Neural cell (in vitro differentiated cells): ENCODE results near the gene SLC22A23.

Experiments used
- CTCF ChIP-seq: fragments of 450-650 bp; IDR thresholded peaks from 2 replicates; pipeline ENCODE4 v1.5.1; 2014; ENCODE audit warnings: antibody characterized with exemption, mild to moderate bottlenecking, moderate library complexity; ENCODE audit not compliant: poor library complexity, severe bottlenecking
- EP300 ChIP-seq: fragments of 450-650 bp; conservative IDR thresholded peaks from 2 replicates; pipeline ENCODE4 v1.6.1; 2014; ENCODE audit warnings: antibody characterized with exemption, mild to moderate bottlenecking, moderate library complexity; ENCODE audit not compliant: poor library complexity, severe bottlenecking
- EZH2 ChIP-seq: fragments of 200-600, 300-800 bp; shearing (Covaris generic), sonication (generic); IDR thresholded peaks from 2 replicates; pipeline ENCODE4 v1.6.1; 2014; ENCODE audit warnings: antibody characterized with exemption, low read length, borderline replicate concordance, mild to moderate bottlenecking; ENCODE audit not compliant: insufficient read depth, poor library complexity, severe bottlenecking
- MXI1 ChIP-seq: fragments of 450-650 bp; conservative IDR thresholded peaks from 2 replicates; pipeline ENCODE4 v1.6.1; 2014; ENCODE audit warnings: antibody characterized with exemption, mild to moderate bottlenecking; ENCODE audit not compliant: poor library complexity, severe bottlenecking
- RAD21 ChIP-seq: fragments of 450-650 bp; conservative IDR thresholded peaks from 2 replicates; pipeline ENCODE4 v1.6.1; 2014; ENCODE audit warnings: antibody characterized with exemption, mild to moderate bottlenecking, moderate library complexity
- SMC3 ChIP-seq: fragments of 450-650 bp; conservative IDR thresholded peaks from 2 replicates; pipeline ENCODE4 v1.6.1; 2014; ENCODE audit warnings: antibody characterized with exemption, mild to moderate bottlenecking, moderate library complexity; ENCODE audit not compliant: poor library complexity

- TF ChIP-seq SMC3 (no peak), CTCF (no peak), EZH2 (no peak), EP300 (no peak), RAD21 (peak; percentile 16), MXI1 (peak; percentile 19)
These were observed 1.7 kb downstream of the SLC22A23 start for GRCh38 chr6:3455147-3455568.
